Measurements from ENCODE around the gene POLR2L.
A peak's percentile ranks its signal among the peaks of the same experiment; 100 is the strongest.

Gene POLR2L

DNA sequence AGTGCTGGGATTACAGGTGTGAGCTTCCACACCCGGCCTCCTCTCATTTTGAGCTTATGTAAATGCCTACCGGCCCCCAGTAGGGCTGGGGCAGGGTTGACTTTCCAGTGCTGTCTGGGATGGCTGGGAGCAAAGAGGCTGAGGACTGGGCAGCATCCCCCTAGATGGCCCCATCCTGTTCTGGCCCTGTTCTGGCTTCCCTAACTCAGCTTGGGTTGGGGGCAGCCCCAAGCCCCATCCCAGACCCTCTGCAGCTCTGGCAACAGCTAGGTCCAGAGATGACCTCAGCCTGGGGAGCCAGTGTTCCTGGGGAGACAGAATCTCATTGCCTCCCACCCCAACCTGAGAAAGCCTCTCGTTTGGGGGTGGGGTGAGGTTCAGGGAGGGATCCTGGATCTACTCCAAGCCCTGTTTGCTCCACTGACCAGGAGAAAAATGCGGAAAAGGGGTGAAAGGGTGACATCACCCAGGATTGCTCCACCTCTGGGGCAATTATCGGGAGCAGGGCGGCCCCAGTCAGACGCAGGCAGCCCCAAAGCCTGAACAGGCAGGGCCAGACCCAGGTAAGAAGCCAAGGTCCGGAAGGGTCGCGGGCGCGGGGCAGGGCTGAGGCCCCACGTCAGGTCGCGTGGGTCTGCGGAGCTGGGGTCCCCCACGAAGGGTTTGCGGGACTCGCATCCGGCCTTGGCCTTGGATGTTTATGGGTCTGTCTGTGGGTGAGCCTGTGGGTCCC is 23.8 kb downstream of the POLR2L start, which contains the start of gene PNPLA2:
TSS of gene PNPLA2 (plus strand) at position 519 of the 733 bp plus-strand sequence. CDS start 805 bp downstream, outside the sequence.
- TF ChIP-seq, protein P1, sequence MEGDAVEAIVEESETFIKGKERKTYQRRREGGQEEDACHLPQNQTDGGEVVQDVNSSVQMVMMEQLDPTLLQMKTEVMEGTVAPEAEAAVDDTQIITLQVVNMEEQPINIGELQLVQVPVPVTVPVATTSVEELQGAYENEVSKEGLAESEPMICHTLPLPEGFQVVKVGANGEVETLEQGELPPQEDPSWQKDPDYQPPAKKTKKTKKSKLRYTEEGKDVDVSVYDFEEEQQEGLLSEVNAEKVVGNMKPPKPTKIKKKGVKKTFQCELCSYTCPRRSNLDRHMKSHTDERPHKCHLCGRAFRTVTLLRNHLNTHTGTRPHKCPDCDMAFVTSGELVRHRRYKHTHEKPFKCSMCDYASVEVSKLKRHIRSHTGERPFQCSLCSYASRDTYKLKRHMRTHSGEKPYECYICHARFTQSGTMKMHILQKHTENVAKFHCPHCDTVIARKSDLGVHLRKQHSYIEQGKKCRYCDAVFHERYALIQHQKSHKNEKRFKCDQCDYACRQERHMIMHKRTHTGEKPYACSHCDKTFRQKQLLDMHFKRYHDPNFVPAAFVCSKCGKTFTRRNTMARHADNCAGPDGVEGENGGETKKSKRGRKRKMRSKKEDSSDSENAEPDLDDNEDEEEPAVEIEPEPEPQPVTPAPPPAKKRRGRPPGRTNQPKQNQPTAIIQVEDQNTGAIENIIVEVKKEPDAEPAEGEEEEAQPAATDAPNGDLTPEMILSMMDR (IDR thresholded peaks at IDR 0.05), result no peak
- peak in 1 of 2 donors; percentile 63 for DNase-seq
- intact Hi-C loops (cut with DNase I; ENCODE audit: low total_unique reads), result no loop called here
- no peaks in the 10 kb centered on the region for H3K9me3 ChIP-seq
- H3K36me3 ChIP-seq, result peaks cover 22 to 33% (median 27%) of the 10 kb centered on the region in 3 donors
- H3K27me3 ChIP-seq, result no peaks in the 10 kb centered on the region
- peaks cover 5 to 40% (median 28%) of the 10 kb centered on the region in 4 donors for H3K4me1 ChIP-seq
- H3K27ac ChIP-seq, result peak within 1 kb of the TSS; percentile 97 to 100
- H3K4me3 ChIP-seq, result peak within 1 kb of the TSS; percentile 88 to 97

DNA sequence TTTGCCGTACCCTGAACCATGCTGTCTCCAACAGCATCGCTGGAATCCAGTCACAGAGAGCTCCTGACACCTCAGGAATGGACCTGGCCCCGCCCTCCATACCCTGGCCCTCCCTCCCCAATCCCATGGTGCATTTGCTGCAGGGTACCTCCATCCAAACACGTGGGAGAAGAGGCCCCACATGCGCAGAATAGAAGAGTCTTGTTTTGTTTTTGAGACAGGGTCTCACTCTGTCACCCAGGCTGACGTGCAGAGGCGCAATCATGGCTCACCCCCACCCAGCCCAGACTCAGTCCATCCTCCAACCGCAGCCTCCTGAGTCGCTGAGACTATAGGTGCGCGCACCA is 25.9 kb downstream of the POLR2L start:
- intact Hi-C loops (cut with DNase I; ENCODE audit: low total_unique reads), result no loop called here
- peaks cover 3 to 32% (median 25%) of the 10 kb centered on the region in 4 donors for H3K4me1 ChIP-seq
- TF ChIP-seq, protein P1 (IDR thresholded peaks at IDR 0.05), result no peak
- H3K4me3 ChIP-seq, result no peak overlapping the region
- H3K9me3 ChIP-seq, result no peaks in the 10 kb centered on the region
- H3K36me3 ChIP-seq, result peaks cover 24 to 33% (median 27%) of the 10 kb centered on the region in 3 donors
- H3K27ac ChIP-seq, result no peak overlapping the region
- no peaks in the 10 kb centered on the region for H3K27me3 ChIP-seq
- DNase-seq, result no peak

DNA sequence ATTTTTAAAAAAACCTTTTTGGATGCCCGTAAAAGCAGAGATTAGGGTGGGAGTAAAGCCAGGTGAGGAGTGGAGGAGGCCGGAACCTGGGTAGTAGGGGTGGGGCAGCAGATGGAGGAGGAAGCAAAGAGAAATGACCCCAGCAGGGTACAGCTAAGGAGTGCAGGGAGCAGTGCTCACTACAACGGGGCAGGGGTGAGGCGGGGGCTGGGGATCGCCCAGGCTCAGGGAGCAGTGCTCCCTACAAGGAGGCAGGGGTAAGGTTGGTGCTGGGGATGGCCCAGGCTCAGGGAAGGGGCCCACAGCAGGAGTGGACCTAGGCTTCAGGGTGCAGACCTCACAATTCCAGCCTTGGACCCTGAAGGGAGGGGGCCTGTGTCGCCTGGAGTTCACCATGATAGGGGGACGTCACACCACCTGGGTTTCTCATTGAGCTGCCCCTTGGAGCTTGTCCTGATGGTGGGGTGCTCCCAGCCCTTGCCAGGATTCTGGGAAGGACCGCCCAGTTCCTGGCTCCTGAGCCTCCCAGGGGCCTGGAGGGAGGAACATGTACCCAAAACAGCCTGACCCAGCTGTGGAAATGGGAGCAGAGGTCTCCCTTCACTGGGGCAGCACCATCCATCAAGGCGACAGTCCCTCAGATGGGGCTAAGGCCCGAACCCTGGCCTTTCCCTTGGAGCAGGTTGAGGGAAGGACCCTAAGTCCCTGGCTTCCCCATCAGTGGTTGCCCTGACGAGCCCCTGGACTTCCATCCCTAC is 26.5 kb downstream of the POLR2L start:
- Histone ChIP-seq H3K4me3 (no peak overlapping the region), H3K4me1 (peaks cover 0 to 32% (median 25%) of the 10 kb centered on the region in 4 donors), H3K36me3 (peaks cover 26 to 35% (median 29%) of the 10 kb centered on the region in 3 donors), H3K27ac (no peak overlapping the region), H3K27me3 (no peaks in the 10 kb centered on the region), H3K9me3 (no peaks in the 10 kb centered on the region)
- no peak for DNase-seq
- intact Hi-C loops (cut with DNase I; ENCODE audit: low total_unique reads), result no loop called here
- TF ChIP-seq, protein P1 (IDR thresholded peaks at IDR 0.05), result no peak

DNA sequence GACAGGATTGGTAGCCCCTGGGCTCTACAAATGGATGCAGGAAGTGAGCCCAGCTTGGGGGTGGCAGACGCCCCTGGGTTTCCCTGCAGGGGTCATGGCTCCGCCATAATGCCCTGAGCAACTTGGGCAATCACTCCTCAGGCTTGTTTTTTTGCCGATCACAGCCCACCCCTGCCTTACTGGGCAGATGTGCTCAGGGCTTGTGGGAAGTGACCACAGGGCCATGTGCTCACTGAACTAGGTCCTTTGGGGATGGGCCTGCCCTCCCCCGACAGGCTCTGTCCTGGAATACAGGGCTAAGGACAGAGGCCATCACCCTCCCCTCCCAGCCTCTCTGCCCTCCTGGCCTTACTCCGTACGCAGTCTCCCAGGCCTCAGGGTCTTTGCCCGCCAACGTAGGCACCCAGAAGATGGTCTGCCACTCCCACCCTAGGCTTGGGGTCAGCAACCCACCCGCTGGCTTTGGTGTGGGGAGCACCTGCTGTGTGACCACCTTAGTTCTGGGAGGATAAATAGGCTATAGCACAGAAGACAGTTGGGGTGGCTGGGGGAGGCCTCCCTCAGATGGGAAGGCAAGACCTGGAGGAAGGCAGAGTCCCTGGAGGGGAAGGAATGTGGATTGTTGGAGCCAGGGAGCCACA is 28.8 kb downstream of the POLR2L start:
- Histone ChIP-seq H3K9me3 (no peaks in the 10 kb centered on the region), H3K27me3 (no peaks in the 10 kb centered on the region), H3K36me3 (peaks cover 26 to 35% (median 29%) of the 10 kb centered on the region in 3 donors), H3K4me3 (no peak overlapping the region), H3K27ac (no peak overlapping the region), H3K4me1 (peaks cover 0 to 30% (median 25%) of the 10 kb centered on the region in 4 donors)
- TF ChIP-seq, protein P1 (IDR thresholded peaks at IDR 0.05), result no peak
- intact Hi-C loops (cut with DNase I; ENCODE audit: low total_unique reads), result no loop called here
- no peak for DNase-seq

DNA sequence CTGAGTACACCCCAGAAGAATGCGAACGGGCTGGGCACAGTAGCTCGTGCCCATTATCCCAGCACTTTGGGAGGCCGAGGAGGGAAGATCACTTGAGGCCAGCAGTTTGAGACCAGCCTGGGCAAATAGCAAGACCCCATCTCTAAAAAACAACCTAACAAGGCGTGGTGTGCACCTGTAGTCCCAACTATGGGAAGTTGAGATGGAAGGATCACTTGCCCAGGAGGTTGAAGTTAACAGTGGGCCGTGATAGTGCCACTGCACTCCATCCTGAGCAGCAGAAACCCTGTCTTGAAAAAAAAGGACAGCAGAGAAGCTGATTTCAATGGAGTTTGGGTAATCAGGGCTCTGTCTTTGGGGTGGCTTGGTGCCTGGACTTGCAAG is 29.3 kb downstream of the POLR2L start:
- H3K27me3 ChIP-seq, result no peaks in the 10 kb centered on the region
- TF ChIP-seq, protein P1 (IDR thresholded peaks at IDR 0.05), result no peak
- no peaks in the 10 kb centered on the region for H3K9me3 ChIP-seq
- no peak for DNase-seq
- peaks cover 26 to 35% (median 29%) of the 10 kb centered on the region in 3 donors for H3K36me3 ChIP-seq
- no peak overlapping the region for H3K4me3 ChIP-seq
- H3K4me1 ChIP-seq, result peaks cover 0 to 32% (median 27%) of the 10 kb centered on the region in 4 donors
- intact Hi-C loops (cut with DNase I; ENCODE audit: low total_unique reads), result no loop called here
- no peak overlapping the region for H3K27ac ChIP-seq

All from tibial artery (tissue), 4 donors.